ENCODE data around the gene SPINK6. TPM values are rescaled to one million over a fixed set of nuclear protein-coding genes. Genes with fewer than 3 reads are reported as not detected.

SPINK6 gene
- total RNA-seq, result not detected

DNA sequence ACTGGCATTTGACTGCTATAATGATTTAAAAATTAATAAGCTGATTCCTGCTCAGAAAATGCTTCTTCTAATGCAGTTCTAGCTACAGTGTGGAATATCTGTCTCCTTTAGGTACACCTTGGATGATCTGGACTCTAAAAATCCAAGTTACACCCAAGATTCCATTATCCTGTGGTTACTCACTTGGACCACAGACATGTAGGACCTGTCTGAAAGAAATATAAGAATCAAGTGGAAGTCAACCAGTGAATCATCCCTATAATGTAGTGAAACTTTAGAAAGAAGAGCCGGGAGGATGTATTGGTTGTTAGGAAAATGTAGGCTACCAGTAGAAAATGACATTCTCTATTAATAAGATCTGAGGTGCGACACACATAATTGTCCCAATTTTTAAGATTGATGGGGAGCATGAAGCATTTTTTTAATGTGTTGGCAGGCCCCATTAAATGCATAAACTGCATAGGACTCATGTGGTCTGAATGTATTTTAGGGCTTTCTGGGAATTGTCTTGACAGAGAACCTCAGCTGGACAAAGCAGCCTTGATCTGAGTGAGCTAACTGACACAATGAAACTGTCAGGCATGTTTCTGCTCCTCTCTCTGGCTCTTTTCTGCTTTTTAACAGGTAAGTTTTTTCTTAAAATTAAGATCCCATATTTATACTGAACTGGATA lies at the start of gene SPINK6:
SPINK6 (plus strand) TSS at position 512 of the 673 bp plus-strand sequence; CDS start at position 567, 55 bp downstream.
- no peak for DNase-seq (ENCODE audit: low spot score)

- no peak for DNase-seq (ENCODE audit: low spot score)
These were observed 46.2 kb upstream of the SPINK6 start for GRCh38 chr5:148156609-148157008.

DNA sequence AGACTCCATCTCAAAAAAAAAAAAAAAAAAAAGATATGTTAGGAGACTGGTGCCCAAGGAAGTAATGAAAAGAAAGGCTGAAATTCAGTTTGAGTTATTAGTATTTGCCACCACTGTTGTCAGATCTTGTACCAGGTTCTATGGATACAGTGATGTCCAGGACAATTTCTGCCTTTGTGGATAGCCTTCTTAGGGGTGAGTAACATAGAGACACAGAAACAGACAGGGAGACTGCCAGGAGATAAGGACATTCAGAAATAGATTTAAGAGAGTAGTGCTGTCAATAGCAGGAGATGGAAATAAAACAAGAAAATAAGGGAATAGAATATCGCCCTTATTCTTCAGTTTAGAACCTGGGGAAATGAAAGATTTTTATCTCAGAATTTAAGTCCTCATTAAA lies 40.8 kb upstream of the SPINK6 start:
- no peak for DNase-seq (ENCODE audit: low spot score)

GRCh38 chr5:148163345-148163744 lies 39.5 kb upstream of the SPINK6 start:
- DNase-seq (ENCODE audit: low spot score), result no peak

DNA sequence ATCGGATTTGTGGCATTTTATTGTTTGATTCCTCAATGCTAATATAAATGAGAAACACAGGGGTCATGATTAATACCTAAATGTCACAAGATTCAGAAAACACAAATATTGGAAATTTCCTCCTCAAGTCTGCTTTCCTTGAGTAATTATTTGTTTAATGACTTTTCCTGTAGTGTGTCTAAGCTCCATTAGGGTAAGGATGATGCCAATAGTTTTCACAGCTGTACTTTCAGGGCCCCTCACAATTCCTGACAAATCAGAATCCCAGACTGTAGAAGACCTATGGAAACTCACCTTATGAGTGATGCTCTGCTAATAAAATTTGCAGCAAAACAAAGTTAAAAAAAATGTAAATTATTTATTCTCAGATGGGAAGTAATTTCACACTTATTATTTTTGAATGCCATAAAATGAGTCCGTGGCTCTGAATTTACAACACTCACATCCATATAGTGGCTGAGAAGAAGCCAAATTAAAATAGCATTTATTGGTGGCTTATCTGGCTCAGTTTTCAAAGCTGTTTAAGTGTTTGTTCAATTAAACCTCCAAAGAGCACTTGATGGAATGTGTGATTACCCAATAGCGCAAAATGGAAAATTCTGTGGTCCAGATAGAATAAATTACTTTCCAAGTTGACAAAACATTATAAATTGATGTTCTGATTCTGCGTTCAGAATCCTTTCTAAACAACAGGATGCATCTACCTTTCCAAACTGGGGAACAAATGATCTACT lies 36.1 kb upstream of the SPINK6 start:
- no peak for DNase-seq (ENCODE audit: low spot score)

- no peak for DNase-seq (ENCODE audit: low spot score)
These were observed 34.6 kb upstream of the SPINK6 start, which contains the start of gene SPINK14 for GRCh38 chr5:148168246-148168645. Gene SPINK14 (plus strand): TSS chr5:148168546. CDS start chr5:148169733, 1,187 bp downstream.

GRCh38 chr5:148172377-148172776 lies 30.5 kb upstream of the SPINK6 start:
- no peak for DNase-seq (ENCODE audit: low spot score)

GRCh38 chr5:148176480-148176879 lies 26.4 kb upstream of the SPINK6 start:
- DNase-seq (ENCODE audit: low spot score), result no peak

DNA sequence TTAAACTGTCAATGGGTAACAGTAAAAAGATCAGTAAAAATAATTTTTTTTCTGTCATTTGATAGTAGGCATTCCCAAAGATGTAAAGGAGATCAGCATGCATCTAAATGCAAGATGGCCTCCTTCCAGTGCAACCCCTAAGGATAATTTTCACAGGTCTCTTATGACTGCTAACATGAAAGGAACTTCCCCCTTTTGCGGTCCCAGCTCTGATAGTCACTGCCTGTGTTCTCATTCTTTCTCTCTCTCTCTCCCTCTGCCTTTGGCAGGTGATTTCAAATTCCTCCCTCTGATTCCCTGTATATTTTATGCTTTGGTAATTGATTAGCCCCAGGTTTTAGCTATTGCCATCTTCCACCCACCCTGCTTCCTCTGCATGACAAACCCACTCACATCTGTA lies 25.6 kb upstream of the SPINK6 start:
- no peak for DNase-seq (ENCODE audit: low spot score)

DNA sequence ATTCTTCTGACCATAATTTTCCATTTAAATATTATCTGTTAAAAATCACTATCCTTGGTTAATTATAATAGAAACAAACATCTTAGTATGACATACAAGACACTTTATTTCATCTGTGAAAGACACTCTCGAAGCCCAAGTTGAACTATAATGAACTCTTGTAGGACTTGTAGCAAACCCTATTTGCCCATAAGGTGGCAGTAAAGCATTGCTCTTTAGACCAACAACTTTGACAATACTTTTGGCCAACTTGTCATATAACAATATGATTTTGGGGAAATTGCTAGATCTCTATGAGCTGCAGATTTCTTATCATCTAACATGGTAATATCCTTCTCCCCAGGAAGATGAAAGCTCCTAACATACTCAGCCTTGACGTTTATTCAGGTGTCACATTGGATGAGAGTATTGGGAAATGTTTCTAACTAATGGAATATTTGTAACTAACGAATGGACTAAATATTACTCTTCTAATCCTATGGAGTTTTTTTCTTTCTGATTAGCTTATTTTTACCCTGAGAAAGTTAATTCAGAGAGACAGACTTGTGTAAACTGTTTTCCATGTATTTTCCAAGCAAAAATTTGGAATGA lies 23.5 kb upstream of the SPINK6 start:
- DNase-seq (ENCODE audit: low spot score), result no peak

DNA sequence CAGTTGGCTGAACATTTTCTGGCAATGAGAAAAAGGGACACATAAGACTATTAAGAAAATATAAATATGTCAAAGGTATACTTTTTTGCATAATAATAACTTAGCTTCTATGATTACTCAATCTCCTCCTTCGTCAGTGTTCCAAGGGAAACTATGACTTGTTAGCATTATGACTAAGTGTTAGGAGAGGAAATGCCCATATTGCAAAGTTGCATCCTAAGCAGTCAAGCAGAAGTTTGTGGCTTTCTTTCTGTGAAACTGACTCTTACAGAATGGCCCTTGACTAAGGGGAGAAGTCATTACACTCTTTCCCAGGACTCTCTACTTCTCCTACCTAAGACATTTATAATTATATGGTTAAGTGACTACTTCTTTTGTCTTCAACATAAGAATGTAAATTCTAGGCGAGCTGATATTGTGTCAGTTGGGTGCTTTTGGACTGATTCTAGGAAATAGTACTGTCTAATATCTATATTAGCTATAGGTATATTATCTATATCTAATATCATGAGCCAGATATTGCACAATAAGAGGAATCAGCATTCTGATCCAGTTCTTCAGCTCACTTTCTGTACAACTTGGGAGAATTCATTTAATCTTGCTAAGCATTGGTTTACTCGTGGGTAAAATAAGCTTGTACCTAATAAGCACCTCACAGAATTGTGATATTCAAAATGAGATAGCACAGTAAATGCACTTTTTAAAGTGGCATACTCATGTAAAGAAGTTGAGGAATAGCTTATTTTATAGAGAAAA lies 16.4 kb upstream of the SPINK6 start:
- no peak for DNase-seq (ENCODE audit: low spot score)

GRCh38 chr5:148191010-148191409 lies 11.8 kb upstream of the SPINK6 start:
- no peak for DNase-seq (ENCODE audit: low spot score)

- no peak for DNase-seq (ENCODE audit: low spot score)
These were observed 9.6 kb upstream of the SPINK6 start for GRCh38 chr5:148193202-148193601.

DNA sequence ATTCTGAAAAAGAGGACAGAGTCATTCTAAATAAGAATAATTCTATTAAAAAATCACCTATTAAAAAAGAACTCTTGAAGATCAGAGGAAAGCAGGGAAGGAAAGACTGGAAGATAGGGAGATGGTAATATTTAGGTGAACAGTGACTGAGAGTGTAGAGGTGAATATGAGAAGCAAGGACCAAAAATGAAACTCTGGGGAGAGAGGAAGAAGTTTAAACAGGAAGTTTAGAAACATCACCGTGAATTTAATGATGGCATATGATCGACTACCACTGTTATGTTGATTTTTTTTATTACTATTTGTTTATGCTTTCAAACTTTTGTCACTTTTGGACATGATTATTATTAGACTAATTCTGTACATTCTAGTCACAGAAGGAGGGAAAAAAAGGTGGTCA lies 1.7 kb upstream of the SPINK6 start:
- DNase-seq (ENCODE audit: low spot score), result no peak

DNA sequence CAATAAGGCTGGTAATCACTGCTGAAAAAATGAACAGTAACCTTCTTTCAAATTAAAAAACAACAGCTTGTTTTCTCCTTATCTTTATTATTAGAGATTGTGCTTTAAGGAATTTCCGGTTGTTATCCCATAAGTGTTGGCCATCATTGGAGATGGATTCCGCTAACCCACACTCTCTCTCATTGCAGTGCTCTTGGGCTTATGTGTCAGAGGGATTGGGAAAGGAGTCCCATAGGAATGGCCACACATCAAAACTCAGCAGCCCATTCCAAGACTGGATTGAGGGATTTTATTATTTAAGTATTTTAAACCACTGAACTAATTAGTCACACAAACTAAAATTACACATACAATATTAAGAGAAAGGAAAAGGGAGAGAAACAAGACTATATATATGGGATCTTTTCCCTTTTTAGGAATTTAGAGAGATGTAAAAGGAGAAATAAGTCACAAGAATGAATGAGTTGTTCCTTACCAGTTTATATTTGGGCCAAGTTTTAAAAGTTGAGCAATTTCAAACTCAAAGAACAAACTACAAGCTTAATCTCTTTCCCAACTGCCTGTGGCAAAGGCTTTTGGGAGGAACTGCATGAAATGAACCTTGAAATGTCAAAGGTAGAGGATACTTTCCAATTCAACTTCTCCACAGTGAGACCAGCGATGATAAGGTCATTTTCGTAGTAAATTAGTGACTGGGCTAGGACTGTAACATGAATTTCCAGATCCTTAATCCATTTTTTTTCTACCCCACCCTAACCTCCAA lies 2.4 kb downstream of the SPINK6 start:
- no peak for DNase-seq (ENCODE audit: low spot score)

- DNase-seq (ENCODE audit: low spot score), result no peak
These were observed 3.0 kb downstream of the SPINK6 start for GRCh38 chr5:148205865-148206264.

DNA sequence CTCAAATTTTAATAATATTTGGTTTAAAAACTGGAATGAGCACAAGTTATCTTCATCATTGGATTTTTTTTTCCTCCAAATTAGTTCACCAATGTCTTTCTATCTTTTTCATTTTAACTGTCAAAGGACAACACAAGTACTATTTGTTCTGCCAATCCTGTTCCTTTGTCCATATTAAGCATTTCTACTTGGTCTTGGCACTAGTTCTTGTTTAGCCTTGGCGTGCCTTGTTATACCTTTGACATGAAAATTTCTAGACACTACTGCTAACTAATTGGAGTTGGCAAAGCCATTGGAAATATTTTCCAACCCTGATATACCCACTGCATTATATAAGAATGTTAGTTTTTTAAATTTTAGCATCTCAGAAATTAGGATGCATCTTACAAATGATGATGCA lies 3.8 kb downstream of the SPINK6 start:
- DNase-seq (ENCODE audit: low spot score), result no peak

DNA sequence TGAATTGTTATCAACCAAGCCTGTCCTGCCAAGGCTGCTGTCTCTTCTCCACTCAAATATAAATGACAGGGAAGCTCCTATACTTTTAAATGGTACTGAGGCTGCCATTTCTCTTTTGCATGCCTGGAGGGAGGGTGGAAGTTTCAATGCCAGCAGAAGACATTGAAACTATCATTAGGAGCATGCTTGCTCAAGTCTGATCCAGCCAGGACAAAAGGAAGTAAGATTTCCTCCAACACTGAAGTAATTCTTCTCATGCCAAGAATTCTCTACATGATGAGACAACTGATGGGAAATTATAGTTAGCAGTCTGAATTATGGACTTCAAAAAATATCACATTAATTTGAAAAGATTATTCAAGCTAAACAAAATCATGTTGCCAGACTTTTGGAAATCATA lies 5.4 kb downstream of the SPINK6 start:
- no peak for DNase-seq (ENCODE audit: low spot score)

DNA sequence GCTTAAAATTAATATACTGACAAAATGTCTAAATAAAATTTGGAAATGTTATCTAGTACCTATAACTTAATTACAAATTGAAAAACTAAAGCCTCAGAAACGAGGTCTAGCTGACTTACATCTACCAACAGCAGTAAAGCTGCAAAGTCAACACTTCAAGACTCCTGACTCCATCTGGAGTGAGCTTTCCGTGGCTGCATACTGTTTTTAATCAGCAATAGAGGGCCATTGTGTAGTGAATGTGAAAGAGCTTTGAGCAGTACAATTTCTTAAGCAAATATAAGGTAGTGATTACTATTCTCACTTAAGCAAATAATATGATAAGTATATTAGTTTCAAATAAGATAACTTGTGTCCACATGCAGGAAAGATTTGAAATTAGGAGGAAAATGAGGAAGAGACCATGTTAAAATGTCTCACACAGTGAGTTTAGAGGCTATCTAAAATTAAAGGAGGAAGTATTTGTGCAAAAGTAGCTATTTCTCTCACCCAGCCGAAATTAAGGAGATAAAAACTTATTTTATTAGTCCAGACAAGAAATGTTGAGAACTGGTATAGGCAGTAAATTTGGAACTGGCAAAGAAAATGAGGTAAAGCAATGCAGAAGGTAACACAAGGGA lies 6.4 kb downstream of the SPINK6 start:
- DNase-seq (ENCODE audit: low spot score), result no peak

DNA sequence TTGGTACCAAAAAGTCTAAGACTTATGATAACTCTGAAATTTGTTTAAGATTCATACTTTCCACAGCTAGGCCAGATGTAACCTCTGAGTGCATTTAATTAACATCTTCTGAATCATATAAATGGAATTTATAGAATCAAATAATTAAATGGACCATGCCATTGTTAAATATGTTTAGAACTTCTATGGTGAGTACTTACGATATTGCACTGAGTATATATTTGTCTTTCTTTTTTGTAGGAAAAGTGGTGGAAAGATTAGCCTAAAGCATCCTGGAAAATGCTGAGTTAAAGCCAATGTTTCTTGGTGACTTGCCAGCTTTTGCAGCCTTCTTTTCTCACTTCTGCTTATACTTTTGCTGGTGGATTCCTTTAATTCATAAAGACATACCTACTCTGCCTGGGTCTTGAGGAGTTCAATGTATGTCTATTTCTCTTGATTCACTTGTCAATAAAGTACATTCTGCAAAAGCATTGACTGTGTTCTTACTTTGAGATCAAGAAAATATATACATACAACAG lies 11.9 kb downstream of the SPINK6 start:
- DNase-seq (ENCODE audit: low spot score), result no peak

- DNase-seq (ENCODE audit: low spot score), result no peak
These were observed 18.7 kb downstream of the SPINK6 start for GRCh38 chr5:148221508-148221907.
